GM18858 (cell line): ENCODE data around the gene POLR2J.

ENCODE experiments used
- ATAC-seq: cut with Tn5 transposase; IDR thresholded peaks from one replicate; pipeline ENCODE4 v1.9.1; 2021; ENCODE audit not compliant: unreplicated experiment

The POLR2J gene

GRCh38 chr7:102444961-102445673 lies 33.6 kb downstream of the POLR2J start:
- ATAC-seq = peak; percentile 36

- ATAC-seq = no peak
Measured at GRCh38 chr7:102439963-102440795, 38.5 kb downstream of the POLR2J start.

- no peak for ATAC-seq
Measured at GRCh38 chr7:102436118-102436517, 42.6 kb downstream of the POLR2J start.

GRCh38 chr7:102434039-102434486 lies 44.7 kb downstream of the POLR2J start:
- ATAC-seq = no peak

GRCh38 chr7:102433219-102434038 lies 45.3 kb downstream of the POLR2J start, which contains the start of gene ORAI2:
Gene ORAI2 (plus strand): TSS chr7:102433575. CDS start chr7:102438957, 5,382 bp downstream.
- peak; percentile 37 for ATAC-seq

GRCh38 chr7:102432442-102433218 lies 46.1 kb downstream of the POLR2J start:
- ATAC-seq = peak; percentile 15

GRCh38 chr7:102431617-102432298 lies 47.0 kb downstream of the POLR2J start:
- ATAC-seq = peak; percentile 25

- no peak for ATAC-seq
Measured at GRCh38 chr7:102429141-102429899, 49.4 kb downstream of the POLR2J start.

- ATAC-seq = no peak
Measured at GRCh38 chr7:102427019-102427405, 51.7 kb downstream of the POLR2J start.

GRCh38 chr7:102426268-102427018 lies 52.3 kb downstream of the POLR2J start:
- peak; percentile 39 for ATAC-seq

- ATAC-seq = peak; percentile 52
Measured at GRCh38 chr7:102425639-102426267, 53.0 kb downstream of the POLR2J start.

- no peak for ATAC-seq
Measured at GRCh38 chr7:102424787-102425218, 53.9 kb downstream of the POLR2J start.

GRCh38 chr7:102424129-102424551 lies 54.6 kb downstream of the POLR2J start:
- ATAC-seq = no peak
